GM19455 (cell line): Measurements from ENCODE around the gene FFAR1.
"Not testable (repeated sequence)": the region's sequence is repeated elsewhere in the genome, so short reads cannot be mapped to it uniquely, and the experiment has no call there.

ENCODE experiments used
- ATAC-seq: cut with Tn5 transposase; IDR thresholded peaks from one replicate; pipeline ENCODE4 v1.9.1; 2021; ENCODE audit not compliant: unreplicated experiment

Gene FFAR1

GRCh38 chr19:35341006-35341405, 6.7 kb upstream of the FFAR1 start:
- ATAC-seq = no peak

- ATAC-seq = no peak
Observed at GRCh38 chr19:35341565-35342225, 6.0 kb upstream of the FFAR1 start.

GRCh38 chr19:35342430-35342829, 5.3 kb upstream of the FFAR1 start:
- ATAC-seq = no peak

- no peak for ATAC-seq
Observed at GRCh38 chr19:35344511-35345031, 3.1 kb upstream of the FFAR1 start.

GRCh38 chr19:35345671-35346111, 2.0 kb upstream of the FFAR1 start:
- no peak for ATAC-seq

GRCh38 chr19:35346193-35347052, 1.3 kb upstream of the FFAR1 start:
- no peak for ATAC-seq

- ATAC-seq = no peak
Observed at GRCh38 chr19:35347930-35348298, 212 bp downstream of the FFAR1 start.

- ATAC-seq = no peak
Observed at GRCh38 chr19:35348911-35349611, 1.4 kb downstream of the FFAR1 start.

- no peak for ATAC-seq
Observed at GRCh38 chr19:35349614-35350521, 2.2 kb downstream of the FFAR1 start.

- ATAC-seq = no peak
Observed at GRCh38 chr19:35350591-35350990, 2.9 kb downstream of the FFAR1 start.

GRCh38 chr19:35351411-35352176, 3.9 kb downstream of the FFAR1 start:
- no peak for ATAC-seq

- ATAC-seq = no peak
Observed at GRCh38 chr19:35352177-35352447, 4.4 kb downstream of the FFAR1 start.

GRCh38 chr19:35352448-35353304, 5.0 kb downstream of the FFAR1 start:
- no peak for ATAC-seq

GRCh38 chr19:35353635-35354034, 5.9 kb downstream of the FFAR1 start:
- no peak for ATAC-seq

GRCh38 chr19:35354898-35355297, 7.2 kb downstream of the FFAR1 start:
- no peak for ATAC-seq

- no peak for ATAC-seq
Observed at GRCh38 chr19:35355791-35356460, 8.2 kb downstream of the FFAR1 start.

GRCh38 chr19:35357867-35358573, 10.3 kb downstream of the FFAR1 start, which contains the start of gene FFAR3:
Gene FFAR3 (plus strand): TSS chr19:35358460. CDS start chr19:35358891, 431 bp downstream.
- no peak for ATAC-seq

GRCh38 chr19:35358834-35359233, 11.1 kb downstream of the FFAR1 start:
- ATAC-seq = not testable (repeated sequence)
